ENCODE results near the gene FAAH.

FAAH gene

GRCh38 chr1:46408356-46409062 is 14.4 kb downstream of the FAAH start:
- no peak overlapping the region for H3K4me3 Mint-ChIP-seq
- H3K36me3 Mint-ChIP-seq, result no peaks in the 10 kb centered on the region
- no peaks in the 10 kb centered on the region for H3K4me1 Mint-ChIP-seq

GRCh38 chr1:46409063-46409372 is 14.9 kb downstream of the FAAH start:
- Mint-ChIP-seq H3K4me1 (no peaks in the 10 kb centered on the region), H3K27me3 (no peaks in the 10 kb centered on the region), H3K36me3 (no peaks in the 10 kb centered on the region), H3K9me3 (no peaks in the 10 kb centered on the region), H3K4me3 (no peak overlapping the region), H3K27ac (no peak overlapping the region)

More at GRCh38 chr1:46408356-46409062, 14.4 kb downstream of the FAAH start:
- H3K27ac Mint-ChIP-seq, result no peak overlapping the region
- H3K9me3 Mint-ChIP-seq, result no peaks in the 10 kb centered on the region
- H3K27me3 Mint-ChIP-seq, result no peaks in the 10 kb centered on the region

GRCh38 chr1:46410156-46411009 is 16.3 kb downstream of the FAAH start:
- Mint-ChIP-seq H3K27ac (no peak overlapping the region), H3K36me3 (no peaks in the 10 kb centered on the region), H3K4me3 (no peak overlapping the region), H3K4me1 (no peaks in the 10 kb centered on the region), H3K9me3 (no peaks in the 10 kb centered on the region), H3K27me3 (no peaks in the 10 kb centered on the region)

- Mint-ChIP-seq H3K4me3 (no peak overlapping the region), H3K27ac (no peak overlapping the region), H3K27me3 (no peaks in the 10 kb centered on the region), H3K36me3 (no peaks in the 10 kb centered on the region), H3K4me1 (no peaks in the 10 kb centered on the region), H3K9me3 (no peaks in the 10 kb centered on the region)
These were observed 16.9 kb downstream of the FAAH start for GRCh38 chr1:46411010-46411405.

GRCh38 chr1:46411601-46412341 is 17.7 kb downstream of the FAAH start:
- Mint-ChIP-seq H3K27ac (no peak overlapping the region), H3K9me3 (no peaks in the 10 kb centered on the region), H3K27me3 (no peaks in the 10 kb centered on the region), H3K4me3 (no peak overlapping the region), H3K4me1 (no peaks in the 10 kb centered on the region), H3K36me3 (no peaks in the 10 kb centered on the region)

- H3K27me3 Mint-ChIP-seq, result no peaks in the 10 kb centered on the region
- H3K36me3 Mint-ChIP-seq, result no peaks in the 10 kb centered on the region
- no peak overlapping the region for H3K27ac Mint-ChIP-seq
- no peaks in the 10 kb centered on the region for H3K4me1 Mint-ChIP-seq
- no peak overlapping the region for H3K4me3 Mint-ChIP-seq
- H3K9me3 Mint-ChIP-seq, result no peaks in the 10 kb centered on the region
These were observed 18.9 kb downstream of the FAAH start for GRCh38 chr1:46412893-46413595.

- H3K36me3 Mint-ChIP-seq, result no peaks in the 10 kb centered on the region
- no peaks in the 10 kb centered on the region for H3K4me1 Mint-ChIP-seq
- no peaks in the 10 kb centered on the region for H3K27me3 Mint-ChIP-seq
- no peak overlapping the region for H3K4me3 Mint-ChIP-seq
- H3K27ac Mint-ChIP-seq, result no peak overlapping the region
- no peaks in the 10 kb centered on the region for H3K9me3 Mint-ChIP-seq
These were observed 19.5 kb downstream of the FAAH start for GRCh38 chr1:46413596-46413985.

GRCh38 chr1:46415514-46415913 is 21.4 kb downstream of the FAAH start:
- H3K4me3 Mint-ChIP-seq, result no peak overlapping the region
- H3K9me3 Mint-ChIP-seq, result no peaks in the 10 kb centered on the region
- H3K4me1 Mint-ChIP-seq, result no peaks in the 10 kb centered on the region
- H3K36me3 Mint-ChIP-seq, result no peaks in the 10 kb centered on the region
- no peak overlapping the region for H3K27ac Mint-ChIP-seq
- H3K27me3 Mint-ChIP-seq, result no peaks in the 10 kb centered on the region

- Mint-ChIP-seq H3K27ac (no peak overlapping the region), H3K4me1 (no peaks in the 10 kb centered on the region), H3K36me3 (no peaks in the 10 kb centered on the region), H3K9me3 (no peaks in the 10 kb centered on the region), H3K4me3 (no peak overlapping the region), H3K27me3 (peaks cover 6% of the 10 kb centered on the region)
These were observed 24.9 kb downstream of the FAAH start for GRCh38 chr1:46418976-46419375.

- Mint-ChIP-seq H3K36me3 (no peaks in the 10 kb centered on the region), H3K4me3 (no peak overlapping the region), H3K9me3 (no peaks in the 10 kb centered on the region), H3K27ac (no peak overlapping the region), H3K27me3 (peaks cover 9% of the 10 kb centered on the region), H3K4me1 (no peaks in the 10 kb centered on the region)
These were observed 26.4 kb downstream of the FAAH start for GRCh38 chr1:46420533-46420915.

- no peak overlapping the region for H3K27ac Mint-ChIP-seq
- peaks cover 9% of the 10 kb centered on the region for H3K27me3 Mint-ChIP-seq
- H3K36me3 Mint-ChIP-seq, result no peaks in the 10 kb centered on the region
- H3K4me3 Mint-ChIP-seq, result no peak overlapping the region
- no peaks in the 10 kb centered on the region for H3K9me3 Mint-ChIP-seq
- no peaks in the 10 kb centered on the region for H3K4me1 Mint-ChIP-seq
These were observed 27.6 kb downstream of the FAAH start for GRCh38 chr1:46421739-46422138.

- Mint-ChIP-seq H3K36me3 (no peaks in the 10 kb centered on the region), H3K4me1 (no peaks in the 10 kb centered on the region), H3K27me3 (peaks cover 10% of the 10 kb centered on the region), H3K27ac (no peak overlapping the region), H3K4me3 (no peak overlapping the region), H3K9me3 (no peaks in the 10 kb centered on the region)
These were observed 28.2 kb downstream of the FAAH start for GRCh38 chr1:46422261-46422871.

GRCh38 chr1:46423574-46424240 is 29.6 kb downstream of the FAAH start:
- Mint-ChIP-seq H3K4me3 (no peak overlapping the region), H3K9me3 (no peaks in the 10 kb centered on the region), H3K27ac (no peak overlapping the region), H3K27me3 (peaks cover 12% of the 10 kb centered on the region), H3K36me3 (no peaks in the 10 kb centered on the region), H3K4me1 (no peaks in the 10 kb centered on the region)

- H3K4me3 Mint-ChIP-seq, result no peak overlapping the region
- peaks cover 12% of the 10 kb centered on the region for H3K27me3 Mint-ChIP-seq
- no peak overlapping the region for H3K27ac Mint-ChIP-seq
- H3K36me3 Mint-ChIP-seq, result no peaks in the 10 kb centered on the region
- H3K4me1 Mint-ChIP-seq, result no peaks in the 10 kb centered on the region
- no peaks in the 10 kb centered on the region for H3K9me3 Mint-ChIP-seq
These were observed 30.6 kb downstream of the FAAH start for GRCh38 chr1:46424730-46425129.

GRCh38 chr1:46425726-46426125 is 31.6 kb downstream of the FAAH start:
- Mint-ChIP-seq H3K4me1 (no peaks in the 10 kb centered on the region), H3K27me3 (peaks cover 12% of the 10 kb centered on the region), H3K4me3 (no peak overlapping the region), H3K9me3 (no peaks in the 10 kb centered on the region), H3K36me3 (no peaks in the 10 kb centered on the region), H3K27ac (no peak overlapping the region)
